ENCODE data around the gene TRIM28. TPM values are rescaled to one million over a fixed set of nuclear protein-coding genes. Genes with fewer than 3 reads are reported as not detected.

TRIM28 gene
- total and polyA plus RNA-seq, 5 donors from 2014 or later: 34.5 to 379 (median 50.2) TPM

DNA sequence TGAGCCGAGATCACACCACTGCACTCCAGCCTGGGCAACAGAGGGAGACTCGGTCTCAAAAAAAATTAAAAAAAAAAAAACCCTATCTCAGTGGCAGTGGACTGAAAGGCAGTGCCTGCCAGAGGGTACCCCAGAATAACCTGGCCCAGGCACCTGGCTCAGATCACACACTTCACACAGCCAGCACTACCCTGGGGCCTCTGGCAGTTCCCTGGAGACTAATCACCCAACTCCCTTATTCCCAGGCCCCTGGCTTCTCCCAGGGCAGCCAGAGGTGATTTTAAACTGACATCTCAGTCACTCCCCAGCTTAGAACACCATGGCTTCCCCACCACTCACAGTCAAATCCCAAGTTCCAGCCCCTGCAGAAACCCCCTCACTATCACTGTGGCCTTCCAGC, 28.6 kb upstream of the TRIM28 start:
- ATAC-seq (ENCODE audit: low read depth in 2 of 2): no peak
- Mint-ChIP-seq H3K27ac (peak overlapping the region in 1 of 3 donors; percentile 80), H3K27me3 (no peaks in the 10 kb centered on the region), H3K4me3 (peak overlapping the region in 3 of 4 donors; percentile 22 to 82 (median 77)), H3K36me3 (no peaks in the 10 kb centered on the region), H3K4me1 (peaks cover 4 to 53% (median 21%) of the 10 kb centered on the region in 4 donors), H3K9me3 (no peaks in the 10 kb centered on the region)
- Histone ChIP-seq H3K27ac (ENCODE audit: insufficient read depth, low read length, poor library complexity, severe bottlenecking) (no peak overlapping the region), H3K36me3 (ENCODE audit: control insufficient read depth, insufficient read depth, low read length) (peaks cover 4% of the 10 kb centered on the region), H3K9me3 (ENCODE audit: control insufficient read depth in 2 of 2, low read length in 2 of 2) (no peaks in the 10 kb centered on the region), H3K27me3 (ENCODE audit: control insufficient read depth, insufficient read depth, low read length) (no peaks in the 10 kb centered on the region), H3K4me3 (ENCODE audit: low read depth, low read length) (no peak overlapping the region), H3K4me1 (ENCODE audit: control insufficient read depth, insufficient read depth, low read length, poor library complexity, severe bottlenecking) (peaks cover 34% of the 10 kb centered on the region)
- no peak for DNase-seq

DNA sequence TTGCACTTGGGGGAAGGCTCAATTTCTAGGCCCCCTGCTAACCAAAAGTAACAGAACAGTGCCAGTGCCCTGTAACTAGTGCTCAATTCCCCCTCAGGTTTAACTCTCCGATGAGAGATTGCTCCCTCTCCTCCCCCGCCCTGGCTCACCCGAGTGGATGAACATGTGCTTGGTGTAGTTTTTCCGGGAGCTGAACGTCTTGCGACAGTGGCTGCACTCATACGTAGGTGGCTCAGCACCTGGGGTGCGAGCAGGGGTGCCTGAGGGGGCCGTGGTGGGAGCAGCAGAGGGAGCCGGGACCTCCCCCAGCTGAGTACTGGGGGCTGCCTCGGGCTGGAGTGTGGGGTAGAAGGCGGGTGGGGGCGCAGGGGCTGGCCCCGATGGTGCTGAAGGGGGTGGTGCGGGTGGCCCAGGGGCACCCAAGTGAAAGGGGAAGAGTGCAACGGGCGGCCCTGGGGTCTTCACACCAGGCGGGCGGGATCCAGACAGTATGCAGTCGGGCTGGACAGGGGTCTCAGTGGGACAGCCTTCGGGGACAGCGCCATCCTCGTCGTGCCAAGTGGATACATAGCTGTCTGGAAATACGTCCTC, 27.5 kb upstream of the TRIM28 start:
- Histone ChIP-seq H3K4me3 (ENCODE audit: low read depth, low read length) (no peak overlapping the region), H3K27ac (ENCODE audit: insufficient read depth, low read length, poor library complexity, severe bottlenecking) (no peak overlapping the region), H3K9me3 (ENCODE audit: control insufficient read depth in 2 of 2, low read length in 2 of 2) (no peaks in the 10 kb centered on the region), H3K36me3 (ENCODE audit: control insufficient read depth, insufficient read depth, low read length) (peaks cover 4% of the 10 kb centered on the region), H3K27me3 (ENCODE audit: control insufficient read depth, insufficient read depth, low read length) (no peaks in the 10 kb centered on the region), H3K4me1 (ENCODE audit: control insufficient read depth, insufficient read depth, low read length, poor library complexity, severe bottlenecking) (peaks cover 34% of the 10 kb centered on the region)
- no peaks in the 10 kb centered on the region for H3K27me3 Mint-ChIP-seq
- no peak for DNase-seq
- no peak for ATAC-seq (ENCODE audit: low read depth in 2 of 2)
- no peaks in the 10 kb centered on the region for H3K36me3 Mint-ChIP-seq
- no peak overlapping the region for H3K27ac Mint-ChIP-seq
- peaks cover 0 to 1% (median 0%) of the 10 kb centered on the region in 7 donors for H3K9me3 Mint-ChIP-seq
- peak overlapping the region in 2 of 4 donors; percentile 27 to 82 for H3K4me3 Mint-ChIP-seq
- H3K4me1 Mint-ChIP-seq: peaks cover 5 to 55% (median 24%) of the 10 kb centered on the region in 4 donors

GRCh38 chr19:58516964-58517833, 26.7 kb upstream of the TRIM28 start:
- peaks cover 34% of the 10 kb centered on the region for H3K4me1 ChIP-seq (ENCODE audit: control insufficient read depth, insufficient read depth, low read length, poor library complexity, severe bottlenecking)
- H3K36me3 ChIP-seq (ENCODE audit: control insufficient read depth, insufficient read depth, low read length): peaks cover 4% of the 10 kb centered on the region
- DNase-seq (no peak), ATAC-seq (ENCODE audit: low read depth in 2 of 2) (no peak)
- Mint-ChIP-seq H3K36me3 (no peaks in the 10 kb centered on the region), H3K4me3 (peak overlapping the region in 1 of 4 donors; percentile 90), H3K27me3 (no peaks in the 10 kb centered on the region), H3K27ac (no peak overlapping the region), H3K4me1 (peaks cover 7 to 58% (median 24%) of the 10 kb centered on the region in 4 donors), H3K9me3 (peaks cover 0 to 1% (median 0%) of the 10 kb centered on the region in 7 donors)
- no peaks in the 10 kb centered on the region for H3K9me3 ChIP-seq (ENCODE audit: control insufficient read depth in 2 of 2, low read length in 2 of 2)
- no peaks in the 10 kb centered on the region for H3K27me3 ChIP-seq (ENCODE audit: control insufficient read depth, insufficient read depth, low read length)
- H3K27ac ChIP-seq (ENCODE audit: insufficient read depth, low read length, poor library complexity, severe bottlenecking): no peak overlapping the region
- no peak overlapping the region for H3K4me3 ChIP-seq (ENCODE audit: low read depth, low read length)

DNA sequence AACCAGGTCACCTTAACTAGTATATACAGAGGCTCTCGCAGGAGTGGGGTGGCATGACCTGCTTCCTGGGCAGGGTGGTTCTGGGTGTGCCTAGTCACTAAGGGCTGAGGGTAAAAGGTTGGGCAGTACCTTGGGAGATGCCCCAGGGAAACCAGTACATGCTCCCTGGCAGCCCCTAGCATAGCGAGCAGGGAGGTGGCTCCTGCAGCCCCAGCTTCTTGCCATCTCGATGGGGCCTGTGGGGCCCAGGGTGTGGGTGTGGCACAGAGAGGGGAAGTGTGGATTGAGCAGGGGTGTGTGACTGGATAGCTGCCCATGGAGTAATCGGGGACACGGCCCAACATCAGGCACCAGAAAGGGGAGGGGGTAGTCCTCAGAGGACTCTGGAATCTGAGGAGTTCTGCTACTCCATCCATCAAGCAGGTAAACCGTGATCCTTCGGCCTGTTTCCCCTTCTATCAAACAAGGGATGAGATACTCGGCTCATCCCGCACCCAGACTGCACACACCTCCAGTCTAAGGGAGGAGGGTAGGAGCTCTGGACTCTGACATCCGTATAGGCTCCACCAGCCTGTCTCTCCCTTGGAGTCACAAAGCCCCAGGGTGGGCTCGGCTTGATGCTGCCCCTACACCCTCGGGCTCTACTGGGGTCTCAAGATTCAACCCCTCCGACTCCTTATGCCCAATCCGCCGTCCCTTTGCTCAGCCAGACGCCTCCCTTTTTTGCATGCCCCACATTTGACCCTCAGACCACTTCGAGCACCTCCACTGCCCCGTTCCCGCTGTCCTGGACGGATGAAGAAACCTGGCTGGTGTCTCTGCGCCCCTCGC, 25.4 kb upstream of the TRIM28 start:
- peaks cover 0 to 1% (median 0%) of the 10 kb centered on the region in 7 donors for H3K9me3 Mint-ChIP-seq
- no peaks in the 10 kb centered on the region for H3K27me3 Mint-ChIP-seq
- no peaks in the 10 kb centered on the region for H3K9me3 ChIP-seq (ENCODE audit: control insufficient read depth in 2 of 2, low read length in 2 of 2)
- peak overlapping the region; percentile 95 to 99 (median 97) for H3K4me3 Mint-ChIP-seq
- peaks cover 31% of the 10 kb centered on the region for H3K4me1 ChIP-seq (ENCODE audit: control insufficient read depth, insufficient read depth, low read length, poor library complexity, severe bottlenecking)
- H3K27ac Mint-ChIP-seq: peak overlapping the region; percentile 95 to 99 (median 97)
- H3K4me1 Mint-ChIP-seq: peaks cover 7 to 58% (median 25%) of the 10 kb centered on the region in 4 donors
- DNase-seq (no peak), ATAC-seq (ENCODE audit: low read depth in 2 of 2) (no peak)
- no peaks in the 10 kb centered on the region for H3K27me3 ChIP-seq (ENCODE audit: control insufficient read depth, insufficient read depth, low read length)
- no peaks in the 10 kb centered on the region for H3K36me3 Mint-ChIP-seq
- peaks cover 4% of the 10 kb centered on the region for H3K36me3 ChIP-seq (ENCODE audit: control insufficient read depth, insufficient read depth, low read length)
- H3K27ac ChIP-seq (ENCODE audit: insufficient read depth, low read length, poor library complexity, severe bottlenecking): peak overlapping the region; percentile 87
- peak overlapping the region; percentile 65 for H3K4me3 ChIP-seq (ENCODE audit: low read depth, low read length)

- Mint-ChIP-seq H3K4me1 (peaks cover 7 to 53% (median 25%) of the 10 kb centered on the region in 4 donors), H3K36me3 (no peaks in the 10 kb centered on the region), H3K27me3 (no peaks in the 10 kb centered on the region), H3K27ac (peak overlapping the region; percentile 95 to 99 (median 97)), H3K4me3 (peak overlapping the region; percentile 95 to 99 (median 97)), H3K9me3 (peaks cover 0 to 1% (median 0%) of the 10 kb centered on the region in 7 donors)
- Histone ChIP-seq H3K4me1 (ENCODE audit: control insufficient read depth, insufficient read depth, low read length, poor library complexity, severe bottlenecking) (peaks cover 26% of the 10 kb centered on the region), H3K9me3 (ENCODE audit: control insufficient read depth in 2 of 2, low read length in 2 of 2) (no peaks in the 10 kb centered on the region), H3K27ac (ENCODE audit: insufficient read depth, low read length, poor library complexity, severe bottlenecking) (peak overlapping the region; percentile 87), H3K27me3 (ENCODE audit: control insufficient read depth, insufficient read depth, low read length) (no peaks in the 10 kb centered on the region), H3K4me3 (ENCODE audit: low read depth, low read length) (peak overlapping the region; percentile 65), H3K36me3 (ENCODE audit: control insufficient read depth, insufficient read depth, low read length) (peaks cover 4% of the 10 kb centered on the region)
- ATAC-seq (ENCODE audit: low read depth in 2 of 2) (no peak), DNase-seq (peak; percentile 28 to 69 (median 33))
These were observed 24.8 kb upstream of the TRIM28 start for GRCh38 chr19:58519087-58519354.

- H3K36me3 Mint-ChIP-seq: no peaks in the 10 kb centered on the region
- DNase-seq (peak; percentile 78 to 96 (median 88)), ATAC-seq (ENCODE audit: low read depth in 2 of 2) (peak; percentile 86 to 88)
- peak within 1 kb of the TSS; percentile 95 to 99 (median 99) for H3K27ac Mint-ChIP-seq
- peaks cover 7 to 48% (median 25%) of the 10 kb centered on the region in 4 donors for H3K4me1 Mint-ChIP-seq
- no peaks in the 10 kb centered on the region for H3K9me3 ChIP-seq (ENCODE audit: control insufficient read depth in 2 of 2, low read length in 2 of 2)
- H3K4me3 Mint-ChIP-seq: peak within 1 kb of the TSS; percentile 95 to 99 (median 97)
- H3K4me3 ChIP-seq (ENCODE audit: low read depth, low read length): peak within 1 kb of the TSS; percentile 65
- peaks cover 0 to 1% (median 0%) of the 10 kb centered on the region in 7 donors for H3K9me3 Mint-ChIP-seq
- no peaks in the 10 kb centered on the region for H3K27me3 ChIP-seq (ENCODE audit: control insufficient read depth, insufficient read depth, low read length)
- peaks cover 4% of the 10 kb centered on the region for H3K36me3 ChIP-seq (ENCODE audit: control insufficient read depth, insufficient read depth, low read length)
- H3K27me3 Mint-ChIP-seq: no peaks in the 10 kb centered on the region
- peak within 1 kb of the TSS; percentile 87 for H3K27ac ChIP-seq (ENCODE audit: insufficient read depth, low read length, poor library complexity, severe bottlenecking)
- H3K4me1 ChIP-seq (ENCODE audit: control insufficient read depth, insufficient read depth, low read length, poor library complexity, severe bottlenecking): peaks cover 22% of the 10 kb centered on the region
These were observed 24.3 kb upstream of the TRIM28 start, which contains the start of gene ZBTB45 for GRCh38 chr19:58519355-58520256. ZBTB45 (minus strand) TSS chr19:58519810; CDS start chr19:58517673, 2,137 bp downstream.
